H1 (cell line): ENCODE results near the gene PARP16. TPM values are rescaled to one million over a fixed set of nuclear protein-coding genes. Genes with fewer than 3 reads are reported as not detected.

Source experiments
- CHD2 ChIP-seq: IDR thresholded peaks from 2 replicates; pipeline ENCODE4 v1.6.1; 2012; ENCODE audit warnings: low read length, improper control_type of control experiment
- CTBP2 ChIP-seq: IDR thresholded peaks from 2 replicates; pipeline ENCODE4 v1.7.0; 2011; ENCODE audit warnings: borderline replicate concordance, mild to moderate bottlenecking, moderate library complexity, mixed read lengths, low read length; ENCODE audit not compliant: insufficient read depth, insufficient read length
- SIN3A ChIP-seq, 2 experiments: IDR thresholded peaks in 1 of 2; conservative IDR thresholded peaks in 1 of 2; 2 replicates each; pipeline ENCODE4 v1.6.1; 2011 to 2012; ENCODE audit warnings: low read length in 2 of 2, improper control_type of control experiment in 1 of 2, low read depth in 1 of 2, mild to moderate bottlenecking in 1 of 2
- SIX5 ChIP-seq: IDR thresholded peaks from 2 replicates; pipeline ENCODE4 v1.6.1; 2011; ENCODE audit warnings: mild to moderate bottlenecking, low read depth, low read length
- SP1 ChIP-seq: IDR thresholded peaks from 2 replicates; pipeline ENCODE4 v1.6.1; 2011; ENCODE audit warnings: low read depth, low read length
- SRF ChIP-seq: IDR thresholded peaks from 2 replicates; pipeline ENCODE4 v1.6.1; 2011; ENCODE audit warnings: mild to moderate bottlenecking, low read depth, low read length, moderate library complexity
- TCF12 ChIP-seq: IDR thresholded peaks from 2 replicates; pipeline ENCODE4 v1.6.1; 2011; ENCODE audit warnings: low read depth, mild to moderate bottlenecking, low read length
- TEAD4 ChIP-seq: IDR thresholded peaks from 2 replicates; pipeline ENCODE4 v1.6.1; 2012; ENCODE audit warnings: low read depth, low read length, inconsistent platforms, mixed read lengths
- polyA plus RNA-seq, 7 experiments: library from polyadenylated mRNA; depleted of rRNA in 3 of 7; stranded (reverse) in 5 of 7; unstranded in 2 of 7; fragments of >200 nt in 5 of 7; fragments of 200-250 nt in 2 of 7; gene quantifications; 1 replicate in 5 of 7; 2 replicates in 1 of 7; 4 replicates in 1 of 7; pipeline versions ENCODE4 v1.2.1 to v1.2.3, GENCODE V29; 2011 to 2013; ENCODE audit warnings: missing spikeins in 2 of 7, mixed read lengths in 2 of 7
- total RNA-seq: library from RNA; stranded (reverse); fragmentation: NEBNext Ultra II Directional; extraction: Animal tissue kit (Norgen Biotek cat#: 25700); gene quantifications from 2 replicates; pipeline ENCODE4 v1.2.1, GENCODE V29; 2021
- TF ChIP-seq, protein P1 (sequence below), 3 experiments: IDR thresholded peaks; 1 replicate in 2 of 3; 2 replicates in 1 of 3; pipeline versions ENCODE4 v1.5.1 to v1.6.1; 2011; ENCODE audit warnings: low read length in 3 of 3, mild to moderate bottlenecking in 3 of 3, inconsistent platforms in 2 of 3, low read depth in 1 of 3, moderate library complexity in 1 of 3; ENCODE audit not compliant: insufficient read depth in 1 of 3; ENCODE audit errors: control extremely low read depth in 1 of 3

PARP16 gene
- total and polyA plus RNA-seq, 2 of the 8 experiments (the other 6 are each of a cell fraction or from before 2014, with no cell fraction given): 3.7 to 5.0 TPM

DNA sequence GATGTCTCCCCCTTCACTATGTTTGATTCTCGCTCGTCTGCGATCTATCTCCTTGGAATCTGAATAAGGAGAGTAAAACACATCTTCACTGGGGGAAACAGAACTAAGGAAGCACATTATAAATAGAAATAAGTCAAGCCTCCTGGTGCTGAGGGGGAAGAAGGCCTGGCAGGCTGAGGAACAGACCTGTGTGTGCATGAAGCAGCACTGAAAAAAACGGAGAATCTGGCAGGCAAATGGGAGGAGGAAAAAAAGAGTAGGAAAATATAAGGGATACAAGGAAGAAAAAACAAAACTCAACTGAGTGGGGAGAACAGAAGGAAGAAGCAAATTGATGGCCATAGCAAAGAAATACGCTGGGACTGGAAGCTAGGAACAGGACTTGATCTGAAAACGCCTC is 25.7 kb downstream of the PARP16 start (continued):
- TF ChIP-seq, protein P1, sequence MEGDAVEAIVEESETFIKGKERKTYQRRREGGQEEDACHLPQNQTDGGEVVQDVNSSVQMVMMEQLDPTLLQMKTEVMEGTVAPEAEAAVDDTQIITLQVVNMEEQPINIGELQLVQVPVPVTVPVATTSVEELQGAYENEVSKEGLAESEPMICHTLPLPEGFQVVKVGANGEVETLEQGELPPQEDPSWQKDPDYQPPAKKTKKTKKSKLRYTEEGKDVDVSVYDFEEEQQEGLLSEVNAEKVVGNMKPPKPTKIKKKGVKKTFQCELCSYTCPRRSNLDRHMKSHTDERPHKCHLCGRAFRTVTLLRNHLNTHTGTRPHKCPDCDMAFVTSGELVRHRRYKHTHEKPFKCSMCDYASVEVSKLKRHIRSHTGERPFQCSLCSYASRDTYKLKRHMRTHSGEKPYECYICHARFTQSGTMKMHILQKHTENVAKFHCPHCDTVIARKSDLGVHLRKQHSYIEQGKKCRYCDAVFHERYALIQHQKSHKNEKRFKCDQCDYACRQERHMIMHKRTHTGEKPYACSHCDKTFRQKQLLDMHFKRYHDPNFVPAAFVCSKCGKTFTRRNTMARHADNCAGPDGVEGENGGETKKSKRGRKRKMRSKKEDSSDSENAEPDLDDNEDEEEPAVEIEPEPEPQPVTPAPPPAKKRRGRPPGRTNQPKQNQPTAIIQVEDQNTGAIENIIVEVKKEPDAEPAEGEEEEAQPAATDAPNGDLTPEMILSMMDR (IDR thresholded peaks at IDR 0.05; ENCODE audit: control extremely low read depth in 1 of 3, insufficient read depth in 1 of 3, low read depth in 1 of 3, low read length in 3 of 3): no peak
- TF ChIP-seq CHD2 (no peak), SIX5 (no peak), CTBP2 (no peak), SIN3A (conservative IDR thresholded peaks at IDR 0.05 in 1 of 2, IDR thresholded peaks at IDR 0.05 in 1 of 2; ENCODE audit: low read depth in 1 of 2, low read length in 2 of 2) (no peak), TCF12 (no peak), SRF (no peak), SP1 (no peak), TEAD4 (no peak)
